CD4-positive, CD25-positive, alpha-beta regulatory T cell (primary cell): ENCODE measurements around the gene C8G. TPM values are rescaled to one million over a fixed set of nuclear protein-coding genes. Genes with fewer than 3 reads are reported as not detected.

Experiments
- ATAC-seq, 2 donors: fragments of 150-1000 bp; cut with Tn5 transposase; one replicate each; pipeline ENCODE4 v1.10.0; 2021; ENCODE audit warnings: low read depth in 2 of 2, moderate number of reproducible peaks in 2 of 2, moderate library complexity in 1 of 2
- DNase-seq, 3 donors: peaks; one replicate each; pipeline versions ENCODE4 v3.0.0 to v3.0.0-alpha.2; 2012 to 2022; ENCODE audit warnings: mixed read lengths in 1 of 3
- H3K27ac ChIP-seq: one replicate; pipeline ENCODE4 v1.7.0; 2013; ENCODE audit warnings: mild to moderate bottlenecking, low read length; ENCODE audit not compliant: insufficient read depth, poor library complexity, severe bottlenecking
- H3K27me3 ChIP-seq: one replicate; pipeline ENCODE4 v1.7.0; 2013; ENCODE audit warnings: low read length; ENCODE audit not compliant: control insufficient read depth, insufficient read depth
- H3K36me3 ChIP-seq: one replicate; pipeline ENCODE4 v1.7.0; 2013; ENCODE audit warnings: mild to moderate bottlenecking, low read length, moderate library complexity; ENCODE audit not compliant: control insufficient read depth, insufficient read depth
- H3K4me1 ChIP-seq: 2 replicates; pipeline ENCODE4 v1.7.0; 2013; ENCODE audit warnings: mild to moderate bottlenecking, low read length; ENCODE audit not compliant: insufficient read depth, control insufficient read depth, poor library complexity, severe bottlenecking
- H3K4me3 ChIP-seq: one replicate; pipeline ENCODE4 v1.7.0; 2013; ENCODE audit warnings: low read depth, mild to moderate bottlenecking, low read length, moderate library complexity
- H3K9me3 ChIP-seq, 2 experiments: 1 replicate in 1 of 2; 2 replicates in 1 of 2; pipeline ENCODE4 v1.7.0; 2013; ENCODE audit warnings: low read length in 2 of 2, mild to moderate bottlenecking in 1 of 2, moderate library complexity in 1 of 2; ENCODE audit not compliant: control insufficient read depth in 2 of 2
- H3K27ac Mint-ChIP-seq, 3 donors: one replicate each; pipeline ENCODE4 v1.8.0; 2020 to 2022; ENCODE audit warnings: mild to moderate bottlenecking in 3 of 3, mixed read lengths in 3 of 3, moderate library complexity in 2 of 3
- H3K27me3 Mint-ChIP-seq: one replicate; pipeline ENCODE4 v1.8.0; 2022; ENCODE audit warnings: mild to moderate bottlenecking, mixed read lengths
- H3K36me3 Mint-ChIP-seq: one replicate; pipeline ENCODE4 v1.8.0; 2020; ENCODE audit warnings: mixed read lengths
- H3K4me1 Mint-ChIP-seq, 4 donors: one replicate each; pipeline ENCODE4 v1.8.0; 2020 to 2022; ENCODE audit warnings: mixed read lengths in 4 of 4, mild to moderate bottlenecking in 1 of 4
- H3K4me3 Mint-ChIP-seq, 4 donors: one replicate each; pipeline ENCODE4 v1.8.0; 2020 to 2022; ENCODE audit warnings: mild to moderate bottlenecking in 4 of 4, mixed read lengths in 4 of 4, moderate library complexity in 3 of 4
- H3K9me3 Mint-ChIP-seq, 7 donors: one replicate each; pipeline ENCODE4 v1.8.0; 2020 to 2022; ENCODE audit warnings: mixed read lengths in 7 of 7, mild to moderate bottlenecking in 3 of 7, moderate library complexity in 2 of 7
- polyA plus RNA-seq, 4 donors: library from polyadenylated mRNA; unstranded; fragments of 300-500 nt; fragmentation: Illumina TruSeq; gene quantifications; one replicate each; pipeline ENCODE4 v1.2.3, GENCODE V29; 2021
- total RNA-seq: library from RNA; stranded (reverse); gene quantifications from one replicate; pipeline ENCODE4 v1.2.3, GENCODE V29; 2022

Gene C8G
- total and polyA plus RNA-seq, 5 donors from 2014 or later = 0.96 to 1.1 TPM; not detected in 3

DNA sequence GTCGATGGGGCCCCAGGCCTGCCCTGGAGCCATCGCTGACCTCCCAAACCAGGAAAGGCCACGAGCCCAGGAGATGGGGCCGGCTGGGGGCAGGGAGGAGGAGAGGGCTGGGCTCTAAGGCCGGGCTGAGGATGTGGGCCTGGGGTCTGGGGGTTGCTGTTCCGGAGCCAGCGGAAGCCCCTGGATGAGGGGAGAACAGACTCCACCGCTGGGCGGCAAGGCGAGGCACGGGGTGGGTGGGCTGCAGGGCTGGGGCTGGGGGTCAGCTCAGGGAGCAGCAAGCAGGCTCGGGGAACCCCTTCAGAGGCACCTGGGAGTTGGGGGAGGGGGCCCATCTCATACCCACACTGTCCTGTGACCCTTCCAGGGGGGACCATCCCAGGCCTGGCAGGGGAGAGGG, 18.7 kb downstream of the C8G start:
- no peak for ATAC-seq
- Histone ChIP-seq H3K27me3 (no peaks in the 10 kb centered on the region), H3K36me3 (no peaks in the 10 kb centered on the region), H3K9me3 (no peaks in the 10 kb centered on the region), H3K4me1 (peaks cover 58% of the 10 kb centered on the region), H3K27ac (no peak overlapping the region), H3K4me3 (no peak overlapping the region)
- DNase-seq = no peak
- Mint-ChIP-seq H3K4me1 (peaks cover 0 to 27% (median 13%) of the 10 kb centered on the region in 4 donors), H3K36me3 (no peaks in the 10 kb centered on the region), H3K4me3 (no peak overlapping the region), H3K27ac (no peak overlapping the region), H3K9me3 (no peaks in the 10 kb centered on the region), H3K27me3 (no peaks in the 10 kb centered on the region)

- Mint-ChIP-seq H3K36me3 (no peaks in the 10 kb centered on the region), H3K4me1 (peaks cover 0 to 27% (median 13%) of the 10 kb centered on the region in 4 donors), H3K4me3 (peak overlapping the region in 1 of 4 donors; percentile 12), H3K27ac (peak overlapping the region in 1 of 3 donors; percentile 20), H3K9me3 (no peaks in the 10 kb centered on the region), H3K27me3 (no peaks in the 10 kb centered on the region)
- H3K4me1 ChIP-seq = peaks cover 53% of the 10 kb centered on the region
- H3K9me3 ChIP-seq = no peaks in the 10 kb centered on the region
- DNase-seq (no peak), ATAC-seq (no peak)
- no peak overlapping the region for H3K4me3 ChIP-seq
- H3K27me3 ChIP-seq = no peaks in the 10 kb centered on the region
- H3K36me3 ChIP-seq = no peaks in the 10 kb centered on the region
- H3K27ac ChIP-seq = no peak overlapping the region
These were observed 19.2 kb downstream of the C8G start for GRCh38 chr9:136964171-136964689.

GRCh38 chr9:136964833-136965422, 19.9 kb downstream of the C8G start:
- no peak overlapping the region for H3K27ac Mint-ChIP-seq
- no peak for ATAC-seq
- H3K4me3 Mint-ChIP-seq = peak overlapping the region in 1 of 4 donors; percentile 12
- no peaks in the 10 kb centered on the region for H3K9me3 Mint-ChIP-seq
- H3K36me3 Mint-ChIP-seq = no peaks in the 10 kb centered on the region
- Histone ChIP-seq H3K9me3 (no peaks in the 10 kb centered on the region), H3K27ac (no peak overlapping the region), H3K4me3 (no peak overlapping the region), H3K27me3 (no peaks in the 10 kb centered on the region), H3K36me3 (no peaks in the 10 kb centered on the region), H3K4me1 (peaks cover 46% of the 10 kb centered on the region)
- DNase-seq = no peak
- no peaks in the 10 kb centered on the region for H3K27me3 Mint-ChIP-seq
- peaks cover 0 to 26% (median 13%) of the 10 kb centered on the region in 4 donors for H3K4me1 Mint-ChIP-seq

- Mint-ChIP-seq H3K27ac (peak overlapping the region; percentile 39 to 82 (median 80)), H3K4me3 (peak overlapping the region; percentile 70 to 88 (median 82)), H3K9me3 (no peaks in the 10 kb centered on the region), H3K27me3 (no peaks in the 10 kb centered on the region), H3K36me3 (no peaks in the 10 kb centered on the region), H3K4me1 (peaks cover 0 to 24% (median 13%) of the 10 kb centered on the region in 4 donors)
- Histone ChIP-seq H3K4me3 (no peak overlapping the region), H3K9me3 (no peaks in the 10 kb centered on the region), H3K4me1 (peaks cover 40% of the 10 kb centered on the region), H3K36me3 (no peaks in the 10 kb centered on the region), H3K27ac (peak overlapping the region; percentile 19), H3K27me3 (no peaks in the 10 kb centered on the region)
- peak in 2 of 3 donors; percentile 34 to 65 for DNase-seq
- peak; percentile 23 to 54 for ATAC-seq
These were observed 20.9 kb downstream of the C8G start for GRCh38 chr9:136965771-136966484.

GRCh38 chr9:136968333-136969127, 23.5 kb downstream of the C8G start:
- H3K27ac Mint-ChIP-seq = no peak overlapping the region
- H3K4me1 Mint-ChIP-seq = peaks cover 0 to 24% (median 8%) of the 10 kb centered on the region in 4 donors
- no peaks in the 10 kb centered on the region for H3K27me3 Mint-ChIP-seq
- ATAC-seq (no peak), DNase-seq (no peak)
- Histone ChIP-seq H3K4me3 (no peak overlapping the region), H3K9me3 (no peaks in the 10 kb centered on the region), H3K4me1 (peaks cover 24% of the 10 kb centered on the region), H3K36me3 (no peaks in the 10 kb centered on the region), H3K27ac (no peak overlapping the region), H3K27me3 (no peaks in the 10 kb centered on the region)
- no peaks in the 10 kb centered on the region for H3K36me3 Mint-ChIP-seq
- H3K9me3 Mint-ChIP-seq = no peaks in the 10 kb centered on the region
- H3K4me3 Mint-ChIP-seq = no peak overlapping the region

DNA sequence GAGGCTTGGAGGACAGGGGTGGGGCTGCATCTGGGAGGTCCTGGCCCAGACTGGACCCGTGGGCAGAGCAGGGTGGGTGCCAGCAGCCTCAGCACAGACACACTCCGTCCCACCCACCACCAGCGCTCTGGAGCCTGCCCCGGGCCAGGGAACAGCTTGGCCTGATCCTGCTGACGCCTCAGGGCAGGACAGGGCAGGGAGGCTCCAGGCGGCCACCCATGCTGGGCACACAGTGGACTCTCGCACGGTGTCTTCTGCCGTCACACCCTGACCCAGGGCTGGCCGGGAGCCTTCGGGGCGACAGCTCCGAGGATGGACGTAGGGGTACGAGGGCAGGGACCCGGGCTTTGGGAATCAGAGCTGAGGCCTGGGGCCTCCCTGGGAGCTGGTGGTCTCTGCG, 24.1 kb downstream of the C8G start:
- Mint-ChIP-seq H3K4me1 (peaks cover 0 to 26% (median 8%) of the 10 kb centered on the region in 4 donors), H3K27ac (no peak overlapping the region), H3K9me3 (no peaks in the 10 kb centered on the region), H3K4me3 (no peak overlapping the region), H3K27me3 (no peaks in the 10 kb centered on the region), H3K36me3 (no peaks in the 10 kb centered on the region)
- Histone ChIP-seq H3K27me3 (no peaks in the 10 kb centered on the region), H3K36me3 (no peaks in the 10 kb centered on the region), H3K27ac (no peak overlapping the region), H3K4me3 (no peak overlapping the region), H3K4me1 (peaks cover 24% of the 10 kb centered on the region), H3K9me3 (no peaks in the 10 kb centered on the region)
- DNase-seq = no peak
- ATAC-seq = no peak

GRCh38 chr9:136969774-136970173, 24.7 kb downstream of the C8G start:
- H3K27ac Mint-ChIP-seq = no peak overlapping the region
- no peak overlapping the region for H3K4me3 Mint-ChIP-seq
- DNase-seq (no peak), ATAC-seq (no peak)
- H3K9me3 Mint-ChIP-seq = no peaks in the 10 kb centered on the region
- Histone ChIP-seq H3K36me3 (no peaks in the 10 kb centered on the region), H3K4me1 (peaks cover 24% of the 10 kb centered on the region), H3K9me3 (no peaks in the 10 kb centered on the region), H3K4me3 (no peak overlapping the region), H3K27me3 (no peaks in the 10 kb centered on the region), H3K27ac (no peak overlapping the region)
- H3K27me3 Mint-ChIP-seq = no peaks in the 10 kb centered on the region
- peaks cover 0 to 24% (median 10%) of the 10 kb centered on the region in 4 donors for H3K4me1 Mint-ChIP-seq
- H3K36me3 Mint-ChIP-seq = no peaks in the 10 kb centered on the region
